GM06990 (cell line): ENCODE measurements around the gene ATP8B4.

Experiments
- DNase-seq: peaks from one replicate; pipeline ENCODE4 v3.0.0-alpha.2; 2011; ENCODE audit not compliant: insufficient read length; ENCODE audit errors: extremely low read depth
- H3K27me3 ChIP-seq: replicated peaks from 2 replicates; pipeline ENCODE4 v1.6.0; 2011; ENCODE audit warnings: low read length; ENCODE audit not compliant: control insufficient read depth, insufficient read depth
- H3K36me3 ChIP-seq: 2 replicates; pipeline ENCODE4 v1.5.1; 2011; ENCODE audit warnings: low read length; ENCODE audit not compliant: control insufficient read depth, insufficient read depth
- H3K4me3 ChIP-seq: replicated peaks from 2 replicates; pipeline ENCODE4 v1.5.1; 2011; ENCODE audit warnings: low read depth, mild to moderate bottlenecking, control low read depth, low read length
- TF ChIP-seq, protein P1 (sequence below): IDR thresholded peaks from 2 replicates; pipeline ENCODE4 v1.5.1; 2011; ENCODE audit warnings: low read length, control low read depth, mild to moderate bottlenecking, inconsistent platforms; ENCODE audit not compliant: insufficient read depth, poor library complexity, severe bottlenecking

ATP8B4 gene

DNA sequence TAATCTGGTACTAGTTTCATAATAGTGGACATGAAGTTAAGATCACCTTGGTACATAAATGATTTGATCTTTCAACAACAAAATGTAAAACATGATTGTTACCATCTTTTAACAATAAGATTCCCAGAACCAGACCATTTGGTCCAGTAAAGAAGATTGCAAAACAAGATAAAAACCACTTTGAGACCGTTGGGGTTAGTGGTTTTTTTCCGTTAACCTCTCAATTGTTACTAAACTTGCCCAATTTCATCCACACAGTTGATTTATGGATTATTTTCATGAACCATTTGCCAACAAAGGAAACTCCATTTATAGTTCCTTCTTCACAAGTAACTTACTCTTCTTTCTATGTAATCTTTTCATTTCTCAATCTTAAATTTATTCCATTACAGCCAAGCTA lies 53.8 kb downstream of the ATP8B4 start:
- no peak for DNase-seq
- no peaks in the 10 kb centered on the region; the same call in 1 of the 2 replicates for H3K27me3 ChIP-seq
- H3K4me3 ChIP-seq, result no peak overlapping the region
- H3K36me3 ChIP-seq, result no peaks in the 10 kb centered on the region
- TF ChIP-seq, protein P1, sequence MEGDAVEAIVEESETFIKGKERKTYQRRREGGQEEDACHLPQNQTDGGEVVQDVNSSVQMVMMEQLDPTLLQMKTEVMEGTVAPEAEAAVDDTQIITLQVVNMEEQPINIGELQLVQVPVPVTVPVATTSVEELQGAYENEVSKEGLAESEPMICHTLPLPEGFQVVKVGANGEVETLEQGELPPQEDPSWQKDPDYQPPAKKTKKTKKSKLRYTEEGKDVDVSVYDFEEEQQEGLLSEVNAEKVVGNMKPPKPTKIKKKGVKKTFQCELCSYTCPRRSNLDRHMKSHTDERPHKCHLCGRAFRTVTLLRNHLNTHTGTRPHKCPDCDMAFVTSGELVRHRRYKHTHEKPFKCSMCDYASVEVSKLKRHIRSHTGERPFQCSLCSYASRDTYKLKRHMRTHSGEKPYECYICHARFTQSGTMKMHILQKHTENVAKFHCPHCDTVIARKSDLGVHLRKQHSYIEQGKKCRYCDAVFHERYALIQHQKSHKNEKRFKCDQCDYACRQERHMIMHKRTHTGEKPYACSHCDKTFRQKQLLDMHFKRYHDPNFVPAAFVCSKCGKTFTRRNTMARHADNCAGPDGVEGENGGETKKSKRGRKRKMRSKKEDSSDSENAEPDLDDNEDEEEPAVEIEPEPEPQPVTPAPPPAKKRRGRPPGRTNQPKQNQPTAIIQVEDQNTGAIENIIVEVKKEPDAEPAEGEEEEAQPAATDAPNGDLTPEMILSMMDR, result no peak

DNA sequence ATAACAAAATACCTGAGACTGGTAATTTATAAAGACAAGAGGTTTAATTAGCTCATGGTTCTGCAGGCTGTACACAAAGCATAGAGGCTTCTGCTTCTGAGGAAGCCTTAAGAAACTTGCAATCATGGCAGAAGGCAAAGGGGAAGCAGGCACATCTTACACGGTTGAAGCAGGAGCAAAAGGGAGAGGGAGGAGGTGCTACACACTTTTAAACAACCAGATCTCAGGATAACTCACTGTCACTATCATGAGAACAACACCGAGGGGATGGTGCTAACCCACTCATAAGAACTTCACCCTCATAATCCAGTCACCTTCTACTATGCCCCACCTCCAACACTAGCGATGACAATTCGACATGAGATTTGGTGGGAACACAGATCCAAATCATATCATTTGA lies 54.4 kb downstream of the ATP8B4 start:
- Histone ChIP-seq H3K4me3 (no peak overlapping the region), H3K36me3 (no peaks in the 10 kb centered on the region), H3K27me3 (no peaks in the 10 kb centered on the region; the same call in 1 of the 2 replicates)
- TF ChIP-seq, protein P1, result no peak
- no peak for DNase-seq

DNA sequence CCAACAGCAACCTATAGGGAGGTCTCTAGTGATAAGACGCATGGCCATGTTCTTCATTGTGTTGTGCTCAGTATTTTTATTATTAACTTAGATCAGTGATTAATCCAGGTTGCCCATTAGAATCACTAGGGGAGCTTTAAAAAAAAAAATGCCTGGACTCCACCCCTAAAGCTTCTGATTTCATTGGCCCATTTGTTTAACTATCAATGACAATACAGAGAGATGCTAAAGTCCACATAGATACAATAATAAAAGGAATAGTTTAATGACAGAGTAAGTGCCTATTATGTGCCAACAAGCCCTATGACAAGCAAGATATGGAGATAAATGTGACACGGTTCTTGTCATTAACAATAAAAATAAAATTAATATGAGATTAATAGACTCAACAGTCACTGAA lies 55.8 kb downstream of the ATP8B4 start:
- H3K4me3 ChIP-seq, result no peak overlapping the region
- TF ChIP-seq, protein P1, result no peak
- H3K36me3 ChIP-seq, result no peaks in the 10 kb centered on the region
- DNase-seq, result no peak
- H3K27me3 ChIP-seq, result no peaks in the 10 kb centered on the region; the same call in 1 of the 2 replicates

DNA sequence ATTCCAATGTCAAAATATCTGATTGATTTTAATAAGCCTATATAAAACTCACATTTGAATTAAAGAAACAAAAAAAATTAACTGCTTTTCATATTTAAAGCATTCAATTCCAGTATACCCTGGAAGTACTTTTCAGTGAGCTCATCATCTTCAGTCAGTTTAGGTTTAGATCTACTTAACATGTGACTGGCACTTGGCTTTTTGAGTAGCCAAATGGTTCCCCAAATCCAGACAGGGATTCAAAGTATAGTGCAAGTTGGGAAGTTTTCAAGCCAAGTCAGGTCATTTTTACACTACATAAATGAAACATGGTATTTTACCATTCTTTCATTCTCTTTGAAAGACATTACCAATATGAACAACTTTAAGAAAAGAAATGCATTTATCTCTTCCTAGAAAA lies 57.5 kb downstream of the ATP8B4 start:
- TF ChIP-seq, protein P1, result no peak

DNA sequence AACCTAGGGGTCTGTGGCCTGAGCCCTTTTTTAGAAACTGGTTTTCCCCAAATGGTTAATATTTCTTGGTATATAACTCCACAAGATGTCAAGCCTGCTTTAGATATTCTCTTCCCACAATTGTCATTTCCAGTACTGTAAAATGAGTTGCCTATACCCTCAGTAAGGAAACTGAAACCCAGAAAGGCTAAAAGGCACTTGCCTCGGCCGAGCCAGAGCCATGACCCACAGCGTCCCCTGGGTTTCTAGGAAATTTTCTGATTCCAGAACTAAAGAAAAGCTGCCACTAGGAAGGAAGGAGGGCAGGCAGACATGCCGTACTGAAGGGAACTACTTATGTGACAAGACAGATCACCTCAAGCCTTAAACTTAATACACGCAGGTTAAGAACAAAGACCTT lies 59.1 kb downstream of the ATP8B4 start:
- Histone ChIP-seq H3K4me3 (no peak overlapping the region), H3K36me3 (no peaks in the 10 kb centered on the region), H3K27me3 (no peaks in the 10 kb centered on the region)
- DNase-seq, result no peak
- TF ChIP-seq, protein P1, result no peak

More for the DNA sequence above, 57.5 kb downstream of the ATP8B4 start:
- DNase-seq, result no peak
- Histone ChIP-seq H3K27me3 (no peaks in the 10 kb centered on the region; the same call in 1 of the 2 replicates), H3K36me3 (no peaks in the 10 kb centered on the region), H3K4me3 (no peak overlapping the region)

DNA sequence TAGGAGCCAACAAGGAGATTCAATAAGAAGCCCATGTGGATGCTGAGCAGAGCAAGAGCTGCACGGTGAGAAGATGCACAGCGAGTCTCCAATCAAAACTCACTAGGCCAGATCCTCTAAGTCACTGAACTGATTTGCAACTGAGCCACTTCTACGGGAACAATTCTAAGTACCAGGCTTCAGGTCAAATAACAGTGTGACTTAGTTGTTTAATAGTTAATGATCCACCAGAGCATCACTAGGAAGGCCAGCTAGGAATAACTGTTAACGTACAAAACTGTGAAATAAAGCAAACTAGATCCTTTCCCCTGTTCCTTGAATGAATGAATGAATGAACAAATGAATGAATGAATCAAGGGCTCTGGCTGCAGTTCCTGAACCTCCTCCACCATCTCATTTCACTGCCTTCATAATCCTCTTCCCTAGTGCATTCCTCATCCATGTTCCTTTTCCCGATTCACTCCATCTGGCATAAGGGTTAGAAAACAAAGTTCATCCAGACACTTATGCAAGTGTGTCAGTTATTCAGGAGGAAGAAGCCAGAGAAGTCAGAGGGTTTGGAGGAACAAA lies 59.7 kb downstream of the ATP8B4 start:
- TF ChIP-seq, protein P1, result no peak
- Histone ChIP-seq H3K4me3 (no peak overlapping the region), H3K27me3 (no peaks in the 10 kb centered on the region), H3K36me3 (no peaks in the 10 kb centered on the region)
- DNase-seq, result no peak
